MV-4-11 (cell line): ENCODE measurements around the gene CHST11.

Experiments
- DNase-seq: peaks from one replicate; lab custom pipeline; 2025; lab: John Stamatoyannopoulos, UW

The CHST11 gene

GRCh38 chr12:104654665-104655609 lies 198.2 kb downstream of the CHST11 start:
- no peak for DNase-seq

- no peak for DNase-seq
These were observed 199.6 kb downstream of the CHST11 start for GRCh38 chr12:104656383-104656782.

GRCh38 chr12:104656921-104657320 lies 200.2 kb downstream of the CHST11 start:
- no peak for DNase-seq

- no peak for DNase-seq
These were observed 201.2 kb downstream of the CHST11 start for GRCh38 chr12:104657726-104658484.

- no peak for DNase-seq
These were observed 202.3 kb downstream of the CHST11 start for GRCh38 chr12:104659058-104659457.

- DNase-seq = no peak
These were observed 205.5 kb downstream of the CHST11 start for GRCh38 chr12:104662203-104662602.

GRCh38 chr12:104662908-104663307 lies 206.2 kb downstream of the CHST11 start:
- DNase-seq = no peak

- no peak for DNase-seq
These were observed 207.6 kb downstream of the CHST11 start for GRCh38 chr12:104664351-104664750.

GRCh38 chr12:104665296-104665695 lies 208.5 kb downstream of the CHST11 start:
- no peak for DNase-seq

- DNase-seq = peak; percentile 76
These were observed 210.4 kb downstream of the CHST11 start for GRCh38 chr12:104667139-104667538.

GRCh38 chr12:104668274-104668718 lies 211.5 kb downstream of the CHST11 start:
- no peak for DNase-seq

GRCh38 chr12:104669089-104669721 lies 212.5 kb downstream of the CHST11 start:
- DNase-seq = no peak

- DNase-seq = peak; percentile 96
These were observed 213.1 kb downstream of the CHST11 start for GRCh38 chr12:104669851-104670337.

- no peak for DNase-seq
These were observed 214.0 kb downstream of the CHST11 start for GRCh38 chr12:104670439-104671408.

GRCh38 chr12:104671409-104672095 lies 214.8 kb downstream of the CHST11 start:
- peak; percentile 96 for DNase-seq

GRCh38 chr12:104672096-104672445 lies 215.3 kb downstream of the CHST11 start:
- no peak for DNase-seq

GRCh38 chr12:104672501-104673265 lies 215.9 kb downstream of the CHST11 start:
- DNase-seq = no peak

- no peak for DNase-seq
These were observed 216.5 kb downstream of the CHST11 start for GRCh38 chr12:104673294-104673693.

- DNase-seq = no peak
These were observed 217.1 kb downstream of the CHST11 start for GRCh38 chr12:104673696-104674482.
